ENCODE results near the gene THSD4.

THSD4 gene

DNA sequence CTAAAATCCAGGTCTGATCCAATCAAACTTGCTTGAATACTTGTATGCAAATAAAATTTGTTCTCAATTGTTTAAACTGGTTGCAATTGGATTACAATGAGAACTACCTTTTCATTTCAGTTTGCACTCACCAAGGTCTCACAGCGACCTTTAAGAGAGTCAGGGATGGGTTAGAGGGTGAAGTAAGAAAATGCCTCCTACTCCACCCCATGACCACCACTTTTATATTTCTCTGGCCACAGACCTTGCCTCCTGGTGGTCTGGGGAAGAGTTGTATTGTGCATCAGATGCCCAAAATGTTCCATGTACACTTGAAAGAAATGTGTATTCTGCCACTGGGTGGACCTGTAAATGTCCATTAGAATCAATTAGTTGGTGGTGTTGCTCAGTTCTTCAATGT, 16.4 kb upstream of the THSD4 start:
- no peak for DNase-seq

DNA sequence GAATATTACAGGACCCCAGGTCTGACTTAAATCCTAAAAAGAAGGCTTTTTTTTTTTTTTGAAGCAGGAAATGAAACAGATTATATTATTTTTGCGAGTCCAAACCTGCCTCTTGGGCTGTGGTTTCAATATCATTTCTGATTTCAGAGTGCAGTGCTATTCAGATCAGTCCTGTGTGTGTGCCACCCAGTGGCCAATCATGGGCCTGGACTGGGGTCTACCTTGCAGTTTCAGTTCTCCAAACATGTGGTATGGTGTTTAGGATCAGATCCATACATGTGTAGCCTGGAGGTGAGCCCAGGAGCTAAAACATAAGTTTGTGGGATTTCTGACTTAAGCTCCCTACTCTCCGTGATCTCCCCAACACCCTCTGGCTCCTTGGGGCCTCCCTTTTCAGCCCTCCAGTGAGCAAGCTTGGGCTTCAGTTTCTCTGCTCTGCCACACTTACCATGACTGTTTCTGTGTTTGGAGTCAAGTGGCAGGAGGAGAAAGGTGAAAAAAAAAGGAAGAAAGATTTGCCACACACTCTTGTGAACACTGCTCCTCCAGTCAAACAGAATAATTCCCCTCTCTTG, 12.1 kb upstream of the THSD4 start:
- DNase-seq = no peak

DNA sequence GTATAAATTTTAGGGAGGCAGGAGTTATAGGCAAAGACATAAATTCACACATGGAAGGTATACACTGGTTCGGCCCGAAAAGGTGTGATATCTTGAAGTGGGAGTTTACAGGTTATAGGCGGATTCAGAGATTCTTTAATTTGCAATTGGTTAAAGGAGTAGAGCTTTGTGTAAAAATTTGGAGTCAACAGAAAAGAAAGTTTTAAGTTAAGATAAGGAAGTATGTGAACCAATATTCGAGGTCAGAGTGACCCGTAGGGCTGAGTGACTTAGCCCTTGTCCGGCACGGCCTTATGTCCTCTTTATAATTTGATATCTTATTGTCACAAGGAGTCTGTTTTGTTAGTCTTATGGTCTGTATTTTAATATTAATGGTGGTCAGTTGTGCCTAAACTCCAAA, 10.6 kb upstream of the THSD4 start:
- no peak for DNase-seq

DNA sequence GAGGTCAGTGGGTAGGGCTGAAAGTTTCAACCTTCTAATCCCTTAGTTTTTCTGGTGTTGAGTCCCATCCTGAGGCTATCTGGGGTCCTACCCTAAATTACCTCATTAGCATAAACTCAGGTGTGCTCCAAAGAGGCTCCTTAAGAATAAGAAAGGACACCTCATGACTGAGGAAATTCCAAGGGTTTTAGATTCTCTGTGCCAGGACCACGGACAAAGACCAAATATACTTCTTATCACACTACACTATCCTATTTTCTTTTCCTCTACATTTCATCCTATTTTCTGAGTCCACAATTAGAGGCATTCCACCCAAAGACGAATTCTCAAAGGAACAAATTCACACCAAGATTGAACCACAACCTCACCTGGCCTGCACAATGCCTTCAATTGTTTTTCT, 9.8 kb upstream of the THSD4 start:
- DNase-seq = no peak

DNA sequence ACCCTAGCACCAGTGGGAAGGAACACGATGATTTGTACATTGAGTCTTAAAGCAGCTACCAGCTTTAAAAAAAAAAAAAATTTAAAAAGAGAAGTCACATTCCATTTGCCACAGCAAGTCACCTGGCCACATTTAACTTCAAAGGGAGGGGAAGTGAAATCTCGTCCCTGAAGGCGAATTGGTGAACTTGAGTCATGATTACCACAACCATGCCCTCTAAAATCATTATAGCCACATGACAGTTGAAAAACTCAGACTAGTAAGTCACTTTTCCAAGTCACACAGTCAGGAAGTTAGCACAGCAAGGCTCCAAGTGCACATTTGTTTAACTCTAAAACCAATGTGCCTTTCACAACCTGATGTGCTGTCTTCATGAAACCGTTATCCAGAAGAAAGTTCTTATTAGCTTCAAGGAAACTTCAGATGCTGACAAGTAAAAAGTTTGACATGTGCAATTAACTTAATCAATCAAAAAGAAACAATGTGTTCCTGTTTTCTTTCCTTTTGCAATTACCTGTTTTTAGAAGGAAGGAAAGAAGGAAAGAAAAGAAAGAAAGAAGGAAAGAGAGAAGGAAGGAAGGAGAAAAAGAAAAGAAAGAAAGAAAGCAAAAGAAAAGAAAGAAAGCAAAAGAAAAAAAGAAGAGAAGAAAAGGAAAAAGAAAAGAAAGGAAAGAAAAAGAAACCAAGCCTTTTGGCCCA, 8.3 kb upstream of the THSD4 start:
- no peak for DNase-seq

DNA sequence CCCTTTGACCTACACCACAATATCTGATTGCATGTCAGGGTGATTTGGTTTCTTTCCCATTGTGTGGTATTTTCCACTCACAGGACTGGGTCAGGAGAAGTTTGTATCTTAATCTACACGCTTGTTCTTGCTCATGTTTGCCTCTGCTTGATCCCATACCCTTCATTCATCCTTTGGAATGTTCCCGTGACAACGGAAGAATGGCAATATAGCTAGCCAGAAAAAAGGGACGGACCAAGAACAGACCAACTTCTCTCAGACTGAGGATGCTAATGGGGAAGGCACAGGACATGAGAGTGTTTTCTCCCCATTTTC, 7.8 kb upstream of the THSD4 start:
- no peak for DNase-seq

DNA sequence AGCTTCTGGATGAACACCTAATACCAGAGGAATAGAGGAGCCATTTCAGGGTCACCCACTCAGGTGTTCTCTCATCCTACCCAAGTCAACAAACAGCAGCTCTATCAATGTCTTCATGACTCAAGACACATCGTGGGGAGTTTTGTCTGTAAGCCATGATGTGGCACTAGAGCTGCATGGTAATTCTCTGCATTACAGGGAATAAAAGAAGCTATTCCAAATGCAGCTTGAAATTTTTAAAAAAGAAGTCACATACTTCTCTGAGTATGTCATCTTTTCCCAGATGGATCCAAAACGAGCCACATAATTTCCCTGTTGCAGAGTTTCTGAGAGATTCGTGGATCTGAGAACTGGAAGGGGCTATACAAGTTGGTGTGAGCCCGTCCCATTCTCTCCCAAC, 6.1 kb upstream of the THSD4 start:
- no peak for DNase-seq

DNA sequence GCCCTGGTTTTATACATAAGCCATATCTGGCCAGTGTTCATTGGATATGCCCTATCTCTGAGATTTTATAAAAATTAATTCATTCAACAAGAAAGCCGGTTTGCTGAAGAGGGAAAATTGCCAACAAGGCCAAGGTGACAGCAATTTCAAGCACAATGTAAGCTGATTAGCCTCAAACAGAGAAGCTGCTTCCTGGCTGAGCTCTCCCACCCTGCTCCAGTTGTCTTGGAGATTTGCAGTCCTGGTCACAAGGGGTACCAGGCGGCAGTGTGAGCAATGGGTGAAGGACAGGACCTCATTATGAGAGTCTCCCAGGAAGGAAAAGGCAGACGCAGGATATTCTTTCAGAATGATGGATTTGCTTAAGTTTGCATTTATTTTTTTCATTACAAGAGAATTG, 5.4 kb upstream of the THSD4 start:
- no peak for DNase-seq

DNA sequence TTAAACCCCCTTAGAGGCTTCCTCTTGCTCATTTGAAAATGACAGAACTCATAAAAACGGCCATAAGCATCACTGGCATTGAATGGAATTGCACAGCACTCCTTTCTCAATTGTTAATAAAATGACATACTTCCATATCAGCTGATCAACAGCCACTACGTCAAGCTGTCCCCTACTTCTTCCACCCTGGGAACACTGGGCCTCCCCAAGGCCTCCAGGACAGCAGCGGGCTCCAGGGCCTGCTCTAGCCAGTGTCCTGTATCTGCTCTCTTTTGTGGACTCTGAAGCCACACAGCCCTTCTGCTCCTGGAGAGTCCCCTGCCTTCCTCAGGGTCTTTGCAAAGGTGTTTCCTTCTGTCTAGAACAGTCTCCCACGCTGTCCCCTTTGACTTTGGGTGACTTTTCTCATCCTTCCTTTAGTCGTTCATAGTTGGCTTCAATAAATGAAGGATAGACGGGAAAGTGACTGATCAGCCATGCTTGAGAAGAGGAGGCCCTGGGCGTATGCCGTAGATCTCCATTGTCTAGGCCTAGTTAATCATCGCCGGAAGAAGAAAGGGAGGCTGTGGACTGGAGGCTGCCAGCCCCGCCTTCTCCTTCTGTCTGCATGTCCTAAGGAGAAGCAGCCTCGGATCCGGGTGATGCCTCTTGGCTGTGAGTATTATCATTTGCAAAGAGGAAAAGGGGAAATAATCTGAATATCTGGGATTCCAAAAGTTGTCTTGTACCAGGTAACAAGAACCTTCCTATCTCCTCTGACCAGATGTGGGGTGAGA, 4.7 kb upstream of the THSD4 start:
- no peak for DNase-seq

DNA sequence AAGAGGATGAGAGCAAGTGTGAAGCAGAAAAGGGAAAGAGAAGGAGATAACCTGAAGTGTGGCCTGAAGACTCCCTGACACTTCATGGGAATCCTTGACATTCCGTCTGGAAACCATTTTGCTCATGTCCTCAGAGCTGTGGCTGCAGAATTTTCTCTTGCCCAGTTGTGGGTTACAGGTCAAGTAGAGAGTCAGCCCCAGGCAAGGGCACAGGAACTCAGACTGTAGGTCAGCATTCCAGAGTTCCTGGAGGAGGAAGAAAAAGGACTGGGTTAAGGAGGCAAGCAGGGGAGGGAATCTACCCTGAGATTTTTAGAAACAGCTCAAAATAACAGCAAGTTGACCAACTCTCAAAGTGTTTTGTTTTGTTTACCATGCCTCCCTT, 4.1 kb upstream of the THSD4 start:
- no peak for DNase-seq

DNA sequence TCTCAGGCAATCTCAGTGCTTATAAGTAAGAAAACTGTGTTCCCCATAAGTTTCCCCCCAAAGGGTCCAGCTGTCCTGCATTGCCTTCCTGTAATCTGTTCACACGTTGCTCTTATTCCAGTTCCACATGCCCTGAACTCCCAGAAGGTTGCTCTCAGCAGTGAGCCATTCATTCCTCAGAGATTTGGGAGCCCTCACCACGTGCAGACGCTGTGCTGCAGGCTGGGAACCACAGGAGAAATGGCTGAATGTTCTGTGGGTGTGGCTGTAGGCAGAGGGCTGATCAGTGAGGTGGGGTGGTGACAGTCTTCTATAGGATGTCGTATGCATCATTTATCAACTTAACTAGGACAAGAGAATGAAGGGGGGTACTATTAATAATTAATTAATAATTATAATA, 3.3 kb upstream of the THSD4 start:
- no peak for DNase-seq

DNA sequence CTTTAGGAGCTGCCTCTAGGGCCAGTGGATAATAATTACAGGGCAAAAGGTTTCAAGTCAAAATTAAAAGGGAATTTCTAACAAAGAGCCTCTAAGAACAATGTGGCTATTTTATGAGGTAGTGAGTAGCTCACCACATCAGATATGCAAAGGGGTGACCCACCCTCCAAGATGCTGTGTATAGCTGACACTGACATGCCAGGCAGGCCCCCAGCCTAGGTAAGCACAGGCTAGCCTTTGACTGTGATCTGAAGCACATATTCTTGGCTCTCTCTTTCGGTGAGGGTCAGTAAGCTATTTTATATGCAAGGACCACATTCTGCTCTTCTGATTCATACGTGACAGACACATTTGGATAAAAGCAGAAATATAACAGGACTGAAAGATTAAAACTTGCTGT, 2.8 kb upstream of the THSD4 start:
- no peak for DNase-seq

DNA sequence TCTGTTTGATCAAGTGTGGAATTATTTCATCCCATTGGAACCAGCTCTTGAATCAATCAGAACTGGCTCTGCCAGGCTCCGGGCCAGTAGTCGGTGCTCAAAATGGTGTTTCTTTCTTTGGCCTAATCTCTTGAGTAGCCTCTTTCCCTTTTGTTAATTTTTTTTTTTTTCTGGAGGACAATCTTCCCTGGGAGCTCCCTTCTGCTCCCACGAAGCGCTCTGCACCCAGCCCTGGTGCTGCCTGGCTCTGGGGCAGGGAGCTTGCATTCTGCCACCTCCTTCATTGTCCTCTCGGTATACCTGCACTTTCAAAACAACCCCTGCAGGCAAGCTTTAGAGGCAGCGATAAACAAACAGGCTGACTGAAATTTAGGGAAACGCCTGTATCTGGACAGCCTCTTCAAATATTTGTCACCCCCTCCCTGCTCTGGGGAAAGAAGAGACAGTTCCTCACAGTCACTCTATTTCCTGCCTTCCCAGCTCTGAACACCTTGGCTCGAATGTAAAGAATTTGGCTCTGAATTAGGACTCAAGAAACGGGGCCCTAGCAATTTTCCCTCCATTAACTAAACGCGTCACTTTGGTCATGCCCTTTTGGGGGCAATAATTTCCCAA, 1.1 kb upstream of the THSD4 start:
- no peak for DNase-seq

DNA sequence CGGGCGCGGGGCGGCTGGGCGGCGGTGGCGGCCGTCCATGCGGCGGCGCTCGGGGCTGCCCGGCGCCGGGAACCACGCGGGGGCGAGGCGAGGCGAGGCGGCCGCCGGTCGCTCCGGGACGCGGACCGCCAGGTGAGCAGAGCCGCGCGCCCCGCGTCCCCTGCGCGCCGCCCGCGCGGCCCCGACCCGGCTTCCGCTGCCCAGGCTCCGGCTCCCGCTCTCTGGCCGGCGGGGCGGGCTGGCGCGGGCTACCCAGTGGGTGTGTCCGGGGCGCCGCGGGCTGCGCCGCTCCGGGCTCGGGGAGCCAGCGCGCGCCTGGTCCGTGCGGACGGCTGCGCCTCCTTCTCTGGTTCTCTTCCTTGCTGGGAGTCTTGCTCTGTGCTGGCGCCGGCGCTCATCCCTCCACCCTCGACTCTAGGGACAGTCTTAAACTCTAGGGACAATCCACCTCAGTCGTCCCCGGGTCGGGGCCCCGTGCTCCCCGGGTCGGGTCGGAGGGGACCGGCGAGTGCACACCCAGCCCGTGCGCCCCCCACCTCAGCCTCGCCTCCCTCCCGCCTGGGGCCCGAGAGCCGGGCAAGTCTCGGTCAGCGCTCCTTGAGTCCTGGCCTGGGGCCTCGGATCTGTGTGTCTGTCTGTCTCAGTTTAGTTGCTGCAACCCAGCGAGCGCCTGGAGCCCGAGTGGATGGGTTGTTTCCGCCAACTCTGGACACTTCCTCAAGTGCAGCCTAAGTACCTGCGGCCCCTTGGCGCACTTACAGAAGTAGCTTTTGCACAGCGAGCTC, 488 bp downstream of the THSD4 start:
- no peak for DNase-seq

DNA sequence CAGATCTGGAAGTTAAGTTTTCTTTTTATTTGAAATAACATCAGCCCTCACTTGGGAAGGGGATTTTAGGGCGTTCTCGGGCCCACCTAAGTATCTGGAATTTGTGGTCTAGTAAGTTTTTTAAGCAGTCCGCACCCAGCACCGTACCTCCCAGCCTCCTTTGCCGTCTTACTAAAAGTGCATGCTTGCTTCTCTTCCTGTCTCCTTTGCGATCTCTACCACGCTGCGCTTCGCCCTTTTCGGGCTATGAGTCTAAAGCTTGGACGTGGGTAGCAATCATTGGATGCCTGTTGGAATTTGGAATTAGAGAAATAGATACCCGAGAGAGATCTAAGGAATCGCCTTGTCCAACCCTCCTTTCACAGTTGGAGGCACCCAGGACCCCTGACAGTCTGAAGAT, 1.1 kb downstream of the THSD4 start:
- no peak for DNase-seq

DNA sequence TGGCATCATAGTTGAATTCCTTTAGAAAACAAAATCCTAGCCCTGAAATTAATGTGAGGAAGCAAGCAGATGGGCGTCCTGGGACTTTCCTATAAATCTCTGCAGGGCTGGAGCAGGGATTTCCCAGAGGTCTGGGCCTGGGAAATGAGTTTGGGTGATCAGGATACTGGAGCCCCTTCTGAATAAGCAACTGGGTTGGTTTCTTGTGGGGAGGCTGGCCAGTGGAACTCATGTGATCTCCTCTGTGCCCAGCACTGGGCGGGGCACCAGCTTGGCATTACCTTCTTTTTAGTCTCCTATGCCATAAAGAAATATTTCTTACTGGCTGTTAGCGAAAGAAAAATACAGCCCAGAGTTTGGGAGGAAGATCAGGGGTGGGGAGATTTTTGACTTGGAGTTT, 1.7 kb downstream of the THSD4 start:
- no peak for DNase-seq

DNA sequence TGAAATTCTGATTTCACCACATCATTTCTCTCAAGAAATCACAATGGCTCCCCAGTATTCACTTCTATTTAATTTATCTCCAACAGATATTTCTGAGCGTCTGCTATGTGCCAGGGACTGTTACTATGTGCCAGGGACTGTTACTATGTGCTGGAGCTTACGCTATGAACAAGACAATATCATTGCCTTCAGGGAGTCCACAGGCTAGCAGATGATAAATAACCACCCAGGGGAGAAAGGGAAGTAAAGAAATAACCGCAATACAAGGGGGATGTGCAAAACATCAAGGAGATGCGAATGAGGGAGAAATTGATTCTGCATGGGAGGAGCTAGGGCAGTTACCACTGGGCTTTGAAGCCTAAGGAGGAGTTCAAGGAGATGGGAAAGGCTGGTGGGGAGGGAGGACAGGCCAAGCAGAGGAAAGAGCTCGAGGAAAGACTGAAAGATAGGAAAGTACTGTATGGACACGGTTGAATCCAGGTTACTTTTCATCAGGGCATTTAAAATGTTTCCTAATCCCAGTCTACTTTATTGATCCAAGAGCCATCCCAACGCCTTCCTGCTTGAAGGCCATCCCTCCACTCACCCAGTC, 2.5 kb downstream of the THSD4 start:
- DNase-seq = no peak

DNA sequence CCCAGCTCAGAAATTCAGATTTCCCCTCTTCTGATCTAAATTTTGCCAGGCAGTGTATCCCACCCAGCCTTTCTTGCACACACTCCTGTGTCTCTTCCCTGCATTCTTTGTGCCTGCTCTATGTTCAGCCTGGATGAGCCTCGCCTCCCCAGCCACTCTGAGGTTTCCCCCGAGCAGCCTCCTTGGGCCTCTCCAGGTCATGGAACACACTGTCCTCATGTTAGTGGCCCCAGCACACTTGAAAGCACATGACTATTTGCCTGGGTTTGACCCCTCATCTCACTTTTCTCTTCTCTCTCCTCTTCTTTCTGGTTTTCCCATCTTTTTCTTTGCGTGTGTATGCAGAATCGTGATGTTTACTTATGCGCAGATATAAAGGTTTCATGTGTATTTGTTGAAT, 3.1 kb downstream of the THSD4 start:
- no peak for DNase-seq

DNA sequence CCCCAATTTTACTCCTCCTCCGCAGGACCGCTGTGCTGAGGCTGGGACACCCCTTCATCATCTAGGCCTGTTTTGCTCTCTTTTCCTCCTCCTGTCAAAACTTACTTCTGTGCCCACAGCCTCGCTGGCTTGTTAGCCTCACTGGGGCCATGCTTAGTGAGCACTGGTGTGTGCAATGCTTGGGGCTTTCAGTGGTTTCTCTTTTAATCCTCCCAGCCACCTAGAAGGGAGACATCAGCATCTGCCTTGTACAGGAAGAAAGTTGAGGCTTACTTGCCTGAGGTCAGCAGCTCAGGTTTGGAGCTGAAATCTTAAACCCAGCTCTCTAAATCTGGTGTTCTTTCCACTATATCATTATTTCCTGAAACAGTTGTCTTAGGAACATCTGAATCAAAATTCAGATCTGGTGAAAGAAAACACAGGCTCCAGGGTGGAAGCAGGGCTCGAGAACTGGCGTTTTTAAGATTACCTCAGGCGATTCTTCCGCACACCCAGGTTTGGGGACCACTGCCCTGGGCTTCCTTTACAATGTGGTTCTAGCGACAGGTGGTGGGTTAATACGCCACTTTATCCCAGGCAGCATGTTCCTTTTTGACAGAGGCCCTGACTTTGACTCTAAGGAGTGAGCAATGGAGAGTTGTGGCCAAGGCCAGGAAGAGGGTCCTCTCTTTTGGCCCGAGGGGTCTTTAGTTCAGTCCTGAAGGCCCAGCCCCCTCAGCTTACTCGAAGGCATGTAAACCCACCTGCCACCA, 3.8 kb downstream of the THSD4 start:
- no peak for DNase-seq

DNA sequence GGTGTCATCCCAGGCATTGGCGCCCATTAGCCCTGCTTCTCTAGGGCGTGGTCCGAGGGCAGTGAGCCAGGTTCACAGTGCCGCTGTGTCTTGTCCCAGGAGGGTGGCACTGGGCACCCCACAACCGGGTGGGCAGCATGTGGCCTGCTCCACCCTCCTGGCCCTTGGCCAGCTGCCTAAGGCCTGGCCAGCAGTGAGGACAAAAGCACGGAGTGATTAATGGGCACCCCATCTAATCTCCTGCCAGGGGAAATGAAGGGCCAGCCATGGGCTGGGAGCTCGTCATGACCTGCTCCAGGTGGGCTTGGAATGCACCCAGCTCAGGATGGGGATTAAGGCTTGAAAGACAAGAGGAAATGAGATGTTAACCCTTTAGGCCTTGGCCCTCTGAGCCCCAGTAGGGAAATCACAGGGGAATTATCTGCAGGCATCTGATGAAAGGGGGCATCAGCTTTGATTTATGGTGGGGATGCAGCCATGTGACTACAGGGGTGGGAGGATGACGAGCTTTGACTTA, 5.2 kb downstream of the THSD4 start:
- DNase-seq = no peak

DNA sequence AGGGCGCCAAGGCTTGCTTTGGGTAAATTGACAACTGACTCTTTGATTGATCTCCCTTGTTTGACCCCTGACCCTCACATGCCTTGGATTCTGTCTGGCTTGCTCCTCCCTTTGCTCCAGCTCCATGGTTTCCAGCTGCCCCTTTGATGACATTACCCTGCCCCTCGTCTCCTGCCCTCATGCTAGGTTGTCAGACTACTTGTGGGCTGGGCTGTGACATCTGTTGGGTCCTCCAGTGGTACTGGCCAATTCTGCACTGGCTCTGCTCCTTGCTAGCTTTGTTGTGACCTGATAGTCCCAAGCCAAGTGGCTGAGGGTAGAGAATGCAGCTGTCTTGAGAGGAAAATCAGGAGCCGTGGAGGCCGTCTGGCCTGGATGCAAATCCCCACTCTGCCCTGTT, 6.2 kb downstream of the THSD4 start:
- no peak for DNase-seq
